Transverse colon (tissue), 4 donors: ENCODE data around the gene TMEM178B. TPM values are rescaled to one million over a fixed set of nuclear protein-coding genes. Genes with fewer than 3 reads are reported as not detected.
"Not testable (repeated sequence)": the region's sequence is repeated elsewhere in the genome, so short reads cannot be mapped to it uniquely, and the experiment has no call there.

Experiments
- DNase-seq: peaks from one replicate; pipeline ENCODE4 v3.0.0-alpha.2; 2019
- H3K27ac ChIP-seq, 4 donors: fragments of 200-600 bp; sonication (generic); 2 replicates each; pipeline ENCODE4 v1.5.1; 2016 to 2018; ENCODE audit warnings: inconsistent platforms in 4 of 4
- H3K27me3 ChIP-seq: fragments of 200-600 bp; sonication (generic); 2 replicates; pipeline ENCODE4 v1.5.1; 2017; ENCODE audit warnings: inconsistent platforms
- H3K36me3 ChIP-seq, 4 donors: fragments of 200-600 bp; sonication (generic); 2 replicates each; pipeline ENCODE4 v1.5.1; 2017 to 2019; ENCODE audit warnings: inconsistent platforms in 4 of 4
- H3K4me1 ChIP-seq, 4 donors: fragments of 200-600 bp; sonication (generic); 2 replicates each; pipeline ENCODE4 v1.5.1; 2017 to 2020; ENCODE audit warnings: inconsistent platforms in 4 of 4
- H3K4me3 ChIP-seq, 4 donors: fragments of 200-600 bp; sonication (generic); 1 replicate in 1 of 4; 2 replicates in 3 of 4; pipeline versions ENCODE4 v1.5.1 to v1.6.1; 2017 to 2019; ENCODE audit warnings: inconsistent platforms in 4 of 4
- H3K9me3 ChIP-seq, 2 donors: fragments of 200-600 bp; sonication (generic); 2 replicates each; pipeline ENCODE4 v1.5.1; 2017 to 2019; ENCODE audit warnings: inconsistent platforms in 2 of 2
- EP300 ChIP-seq: sonication (generic); formaldehyde crosslinking; IDR thresholded peaks from one replicate; pipeline ENCODE4 v1.6.1; 2017; ENCODE audit warnings: antibody characterized with exemption, low read depth
- POLR2A ChIP-seq: fragments of 450-650 bp; IDR thresholded peaks from one replicate; pipeline ENCODE4 v1.6.1; 2016; ENCODE audit warnings: antibody characterized with exemption, mild to moderate bottlenecking, moderate library complexity
- POLR2AphosphoS5 ChIP-seq, 3 donors: sonication (generic); formaldehyde crosslinking; IDR thresholded peaks; one replicate each; pipeline ENCODE4 v1.6.1; 2016; ENCODE audit warnings: antibody characterized with exemption in 3 of 3
- WGBS, 2 donors: methylation state at CpG; one replicate each; pipeline ENCODE4 v1.1.5; 2018; ENCODE audit warnings: low coverage in 1 of 2; 5-methylcytosine and 5-hydroxymethylcytosine counted together
- in situ Hi-C, 4 donors: fragments of 200-750 bp; cut with MboI; loops; one replicate each; pipeline versions ENCODE4 v1.15.0 to v1.15.1; 2017; ENCODE audit warnings: low sequenced_read_pairs in 3 of 4, low pct_ligation_motif_present in 1 of 4, low pct_unique_long_range_greater_than_20kb in 1 of 4
- intact Hi-C: fragments of 100-400 bp; cut with DNase I; formaldehyde crosslinking; loops from one replicate; pipeline ENCODE4 v1.15.1; 2023; ENCODE audit warnings: low total_unique reads
- total RNA-seq, 4 donors: library from RNA; depleted of rRNA; stranded (reverse); fragments of >200 nt; gene quantifications; one replicate each; pipeline ENCODE4 v1.1.0, GENCODE V29; 2016
- TF ChIP-seq, protein P1 (sequence below), 5 experiments: fragments of 200-600 bp in 3 of 5; fragments of 450-650 bp in 2 of 5; sonication (generic) in 3 of 5; IDR thresholded peaks; 1 replicate in 2 of 5; 2 replicates in 3 of 5; pipeline ENCODE4 v1.5.1; 2016 to 2017; ENCODE audit warnings: antibody characterized with exemption in 5 of 5, inconsistent platforms in 3 of 5, mild to moderate bottlenecking in 2 of 5, moderate library complexity in 1 of 5

Gene TMEM178B
- total RNA-seq, 4 donors from 2014 or later = 0.32 to 0.82 (median 0.39) TPM

DNA sequence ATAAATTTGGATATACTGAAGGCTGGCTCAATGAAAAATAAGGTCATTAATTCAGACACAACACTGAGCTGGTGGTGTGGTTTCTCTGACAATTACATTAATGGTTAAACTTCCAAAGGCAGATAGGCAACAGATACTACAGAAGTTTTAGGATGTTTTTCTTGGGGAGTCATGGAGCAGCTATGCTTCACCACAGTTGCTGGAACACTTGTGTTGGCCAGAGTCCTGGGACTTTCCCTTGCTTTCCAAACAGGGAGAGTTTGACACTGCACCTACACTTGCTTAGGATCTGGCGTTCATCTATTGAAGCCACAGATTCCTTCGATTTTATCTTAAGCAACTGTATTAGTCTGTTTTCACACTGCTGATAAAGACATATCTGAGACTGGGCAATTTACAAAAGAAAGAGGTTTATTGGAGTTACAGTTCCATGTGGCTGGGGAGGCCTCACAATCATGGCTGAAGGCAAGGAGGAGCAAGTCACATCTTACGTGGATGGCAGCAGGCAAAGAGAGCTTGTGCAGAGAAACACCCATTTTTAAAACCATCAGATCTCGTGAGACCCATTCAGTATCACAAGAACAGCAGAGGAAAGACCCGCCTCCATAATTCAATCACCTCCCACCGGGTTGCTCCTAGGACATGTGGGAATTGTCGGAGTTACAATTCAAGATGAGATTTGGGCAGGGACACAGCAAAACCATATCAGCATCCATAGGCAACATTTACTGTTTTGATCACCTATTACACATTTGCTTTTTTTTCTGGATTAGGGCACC lies 27.8 kb upstream of the TMEM178B start:
- no peak for TF ChIP-seq POLR2A
- Histone ChIP-seq H3K4me1 (no peaks in the 10 kb centered on the region), H3K27me3 (no peaks in the 10 kb centered on the region), H3K36me3 (no peaks in the 10 kb centered on the region), H3K9me3 (no peaks in the 10 kb centered on the region), H3K4me3 (no peak overlapping the region), H3K27ac (no peak overlapping the region)
- intact Hi-C loops = no loop called here
- in situ Hi-C loops = no loop called here
- 82 to 83% methylated on average over 6 to 7 of the region's 7 CpGs for WGBS, 2 donors
- no peak for DNase-seq

DNA sequence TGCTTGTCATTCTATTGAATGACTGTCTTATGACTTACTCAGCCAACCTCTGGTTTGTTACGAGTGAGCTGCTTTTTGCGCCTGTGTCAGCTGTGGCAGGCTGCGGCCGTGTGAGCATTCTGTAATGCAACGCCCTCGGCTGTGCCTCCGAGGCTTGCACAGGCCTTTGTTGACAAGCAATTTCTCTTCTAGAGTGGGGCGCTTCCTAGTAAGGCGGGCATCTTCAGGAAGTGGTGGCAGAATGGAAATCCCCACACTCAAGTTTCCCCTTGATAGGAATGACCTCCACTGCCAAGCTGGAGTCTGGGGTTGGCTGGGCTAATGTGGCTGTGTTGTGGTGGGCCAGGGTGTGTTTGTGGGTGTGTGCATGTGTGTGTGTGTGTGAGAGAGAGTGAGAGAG lies 20.2 kb upstream of the TMEM178B start:
- no peaks in the 10 kb centered on the region for H3K36me3 ChIP-seq
- H3K27me3 ChIP-seq = no peaks in the 10 kb centered on the region
- 11 to 47% methylated on average over 7 to 9 of the region's 9 CpGs for WGBS, 2 donors
- H3K9me3 ChIP-seq = no peaks in the 10 kb centered on the region
- no peak for DNase-seq
- no peak overlapping the region for H3K4me3 ChIP-seq
- no peaks in the 10 kb centered on the region for H3K4me1 ChIP-seq
- intact Hi-C loops (no loop called here), in situ Hi-C loops (no loop called here)
- no peak for TF ChIP-seq POLR2AphosphoS5 (IDR thresholded peaks at IDR 0.05)
- no peak for TF ChIP-seq POLR2A
- TF ChIP-seq EP300 = no peak
- TF ChIP-seq, protein P1, sequence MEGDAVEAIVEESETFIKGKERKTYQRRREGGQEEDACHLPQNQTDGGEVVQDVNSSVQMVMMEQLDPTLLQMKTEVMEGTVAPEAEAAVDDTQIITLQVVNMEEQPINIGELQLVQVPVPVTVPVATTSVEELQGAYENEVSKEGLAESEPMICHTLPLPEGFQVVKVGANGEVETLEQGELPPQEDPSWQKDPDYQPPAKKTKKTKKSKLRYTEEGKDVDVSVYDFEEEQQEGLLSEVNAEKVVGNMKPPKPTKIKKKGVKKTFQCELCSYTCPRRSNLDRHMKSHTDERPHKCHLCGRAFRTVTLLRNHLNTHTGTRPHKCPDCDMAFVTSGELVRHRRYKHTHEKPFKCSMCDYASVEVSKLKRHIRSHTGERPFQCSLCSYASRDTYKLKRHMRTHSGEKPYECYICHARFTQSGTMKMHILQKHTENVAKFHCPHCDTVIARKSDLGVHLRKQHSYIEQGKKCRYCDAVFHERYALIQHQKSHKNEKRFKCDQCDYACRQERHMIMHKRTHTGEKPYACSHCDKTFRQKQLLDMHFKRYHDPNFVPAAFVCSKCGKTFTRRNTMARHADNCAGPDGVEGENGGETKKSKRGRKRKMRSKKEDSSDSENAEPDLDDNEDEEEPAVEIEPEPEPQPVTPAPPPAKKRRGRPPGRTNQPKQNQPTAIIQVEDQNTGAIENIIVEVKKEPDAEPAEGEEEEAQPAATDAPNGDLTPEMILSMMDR (IDR thresholded peaks at IDR 0.05) = no peak
- no peak overlapping the region for H3K27ac ChIP-seq

DNA sequence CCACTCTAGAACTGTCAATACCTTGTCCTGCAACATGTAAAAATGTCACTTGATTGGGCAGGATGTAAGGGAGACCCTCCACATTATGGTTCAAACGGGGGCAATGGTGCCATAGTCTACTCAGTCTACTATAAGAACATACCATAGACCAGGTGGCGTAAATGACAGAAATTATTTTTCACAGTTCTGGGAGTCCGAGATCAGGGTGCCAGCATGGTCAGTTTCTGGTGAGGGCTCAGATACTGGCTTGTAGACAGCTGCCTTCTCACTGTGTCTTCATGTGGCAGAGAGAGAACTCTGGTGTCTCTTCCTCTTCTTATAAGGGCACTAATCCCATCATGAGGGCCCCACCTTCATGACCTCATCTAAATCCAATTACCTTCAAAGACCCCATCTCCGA lies 18.7 kb upstream of the TMEM178B start:
- Histone ChIP-seq H3K4me3 (no peak overlapping the region), H3K36me3 (no peaks in the 10 kb centered on the region), H3K27ac (no peak overlapping the region), H3K27me3 (no peaks in the 10 kb centered on the region), H3K9me3 (no peaks in the 10 kb centered on the region), H3K4me1 (no peaks in the 10 kb centered on the region)
- no peak for DNase-seq
- TF ChIP-seq, protein P1 (IDR thresholded peaks at IDR 0.05) = no peak
- TF ChIP-seq EP300 = no peak
- TF ChIP-seq POLR2A = no peak
- no peak for TF ChIP-seq POLR2AphosphoS5 (IDR thresholded peaks at IDR 0.05)
- in situ Hi-C loops (no loop called here), intact Hi-C loops (no loop called here)
- 80 to 93% methylated on average over 1 to 4 of the region's 4 CpGs for WGBS, 2 donors

DNA sequence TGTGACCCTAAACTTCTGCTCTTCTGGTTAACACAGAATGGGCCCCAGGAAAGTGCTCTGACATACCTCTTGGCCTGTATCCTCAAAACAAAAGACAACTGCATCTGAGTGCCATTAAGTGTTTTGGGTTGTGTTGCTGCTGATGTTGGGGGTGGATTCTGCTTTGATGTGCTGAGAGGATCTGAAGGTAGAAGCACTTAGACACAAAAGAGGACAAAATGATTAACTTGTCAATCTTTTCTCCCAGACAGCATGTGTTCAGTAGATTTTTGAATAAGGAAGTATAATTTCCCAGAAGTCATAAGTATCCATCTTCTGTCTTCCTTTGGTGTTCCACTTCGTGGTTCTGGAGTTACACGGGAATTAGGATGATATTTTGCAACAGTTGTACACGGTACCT lies 16.1 kb upstream of the TMEM178B start:
- in situ Hi-C loops (no loop called here), intact Hi-C loops (no loop called here)
- TF ChIP-seq, protein P1 (IDR thresholded peaks at IDR 0.05) = no peak
- TF ChIP-seq POLR2A (no peak), EP300 (no peak), POLR2AphosphoS5 (IDR thresholded peaks at IDR 0.05) (no peak)
- DNase-seq = no peak
- no peaks in the 10 kb centered on the region for H3K4me1 ChIP-seq
- H3K27me3 ChIP-seq = no peaks in the 10 kb centered on the region
- H3K4me3 ChIP-seq = no peak overlapping the region
- no peaks in the 10 kb centered on the region for H3K36me3 ChIP-seq
- no peak overlapping the region for H3K27ac ChIP-seq
- no peaks in the 10 kb centered on the region for H3K9me3 ChIP-seq
- 84 to 85% methylated on average over 3 of the region's 3 CpGs for WGBS, 2 donors

DNA sequence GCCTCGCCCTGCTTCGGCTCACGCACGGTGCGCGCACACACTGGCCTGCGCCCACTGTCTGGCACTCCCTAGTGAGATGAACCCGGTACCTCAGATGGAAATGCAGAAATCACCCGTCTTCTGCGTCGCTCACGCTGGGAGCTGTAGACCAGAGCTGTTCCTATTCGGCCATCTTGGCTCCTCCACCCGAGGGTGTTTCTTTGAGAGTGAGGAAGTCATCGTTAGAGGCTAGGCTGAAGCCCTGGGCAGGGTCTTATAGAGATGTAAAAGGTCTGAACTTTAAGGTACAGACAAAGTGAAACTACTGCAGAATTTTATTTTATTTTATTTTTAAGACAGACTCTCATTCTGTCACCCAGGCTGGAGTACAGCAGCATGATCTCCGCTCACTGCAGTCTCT lies 6.0 kb upstream of the TMEM178B start:
- H3K4me3 ChIP-seq, H3K36me3 ChIP-seq, in situ Hi-C loops, H3K9me3 ChIP-seq, H3K27ac ChIP-seq, intact Hi-C loops, DNase-seq: not testable (repeated sequence)
- Histone ChIP-seq H3K27me3 (peaks cover 39% of the 10 kb centered on the region), H3K4me1 (peaks cover 0 to 20% (median 13%) of the 10 kb centered on the region in 4 donors)
- WGBS, 2 donors = 81 to 100% methylated on average over 1 to 9 of the region's 16 CpGs
